SKM-1 treated with dmso at 0.1 percent for 144 hours (cell line): Measurements from ENCODE around the gene NBPF3.
"Not testable (repeated sequence)": the region's sequence is repeated elsewhere in the genome, so short reads cannot be mapped to it uniquely, and the experiment has no call there.

Source experiments
- DNase-seq: peaks from one replicate; lab custom pipeline; 2025; ENCODE audit not compliant: unreplicated experiment; lab: John Stamatoyannopoulos, UW

Gene NBPF3

DNA sequence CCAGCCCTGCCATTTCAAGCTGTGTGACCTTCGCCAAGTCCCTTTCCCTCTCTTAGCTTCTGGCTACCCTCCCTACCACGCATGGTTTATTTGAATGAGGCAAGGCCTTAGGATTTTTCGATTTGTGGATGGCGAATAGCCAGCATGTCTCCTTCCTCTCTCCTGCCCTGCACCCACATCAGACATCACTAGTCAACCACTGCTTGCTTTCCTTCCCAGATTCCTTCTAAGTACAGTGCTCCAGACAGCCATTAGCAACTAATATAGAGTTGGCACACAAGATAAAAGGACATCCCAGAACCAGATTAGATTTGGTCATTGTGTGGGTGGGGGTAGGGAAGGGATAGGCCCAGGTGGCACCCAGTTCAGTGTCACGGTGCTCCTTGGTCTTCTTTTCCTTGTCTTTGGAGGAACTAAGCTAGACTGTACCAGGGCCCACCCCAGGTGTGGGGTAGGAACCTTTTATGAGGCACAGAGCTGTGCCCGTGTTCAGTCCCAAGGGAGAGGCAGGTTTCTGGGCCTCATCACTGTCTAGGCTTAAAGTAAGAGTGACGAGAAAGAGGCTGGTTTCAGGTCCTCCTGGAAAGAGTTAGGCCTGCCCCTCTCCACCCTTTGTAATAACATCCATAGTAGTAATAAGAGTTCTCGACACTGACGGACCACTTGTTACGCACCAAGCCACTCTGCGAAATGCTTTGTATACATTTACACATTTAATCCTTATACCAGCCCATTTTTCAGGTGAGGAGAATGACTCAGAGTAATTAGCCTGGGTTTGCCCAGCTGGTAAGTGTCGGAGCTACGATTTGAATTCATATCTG, 77.9 kb downstream of the NBPF3 start:
- DNase-seq = no peak

- no peak for DNase-seq
These were observed 79.0 kb downstream of the NBPF3 start for GRCh38 chr1:21518774-21519455.

DNA sequence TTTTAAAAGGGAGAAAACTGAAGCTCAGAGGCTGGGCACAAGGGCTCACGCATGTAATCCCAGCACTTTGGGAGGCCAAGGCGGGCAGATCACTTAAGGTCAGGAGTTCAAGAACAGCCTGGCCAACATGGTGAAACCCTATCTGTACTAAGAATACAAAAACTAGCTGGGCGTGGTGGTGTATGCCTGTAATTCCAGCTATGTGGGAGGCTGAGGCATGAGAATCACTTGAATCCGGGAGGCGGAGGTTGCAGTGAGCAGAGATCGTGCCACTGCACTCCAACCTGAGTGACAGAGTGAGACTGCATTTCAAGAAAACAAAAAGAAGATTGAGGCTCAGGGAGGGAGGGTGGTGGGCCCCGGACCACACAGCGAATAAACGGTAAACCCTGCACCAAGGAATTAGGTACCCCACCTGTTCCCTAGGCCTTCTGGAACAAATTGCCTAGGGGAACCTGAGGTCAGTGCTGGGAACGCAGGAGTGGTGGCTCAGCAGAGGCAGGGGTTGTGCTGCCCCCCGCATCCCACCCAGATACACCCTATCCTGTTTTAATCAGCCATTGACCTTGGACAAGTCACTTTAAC, 79.6 kb downstream of the NBPF3 start:
- DNase-seq = not testable (repeated sequence)

DNA sequence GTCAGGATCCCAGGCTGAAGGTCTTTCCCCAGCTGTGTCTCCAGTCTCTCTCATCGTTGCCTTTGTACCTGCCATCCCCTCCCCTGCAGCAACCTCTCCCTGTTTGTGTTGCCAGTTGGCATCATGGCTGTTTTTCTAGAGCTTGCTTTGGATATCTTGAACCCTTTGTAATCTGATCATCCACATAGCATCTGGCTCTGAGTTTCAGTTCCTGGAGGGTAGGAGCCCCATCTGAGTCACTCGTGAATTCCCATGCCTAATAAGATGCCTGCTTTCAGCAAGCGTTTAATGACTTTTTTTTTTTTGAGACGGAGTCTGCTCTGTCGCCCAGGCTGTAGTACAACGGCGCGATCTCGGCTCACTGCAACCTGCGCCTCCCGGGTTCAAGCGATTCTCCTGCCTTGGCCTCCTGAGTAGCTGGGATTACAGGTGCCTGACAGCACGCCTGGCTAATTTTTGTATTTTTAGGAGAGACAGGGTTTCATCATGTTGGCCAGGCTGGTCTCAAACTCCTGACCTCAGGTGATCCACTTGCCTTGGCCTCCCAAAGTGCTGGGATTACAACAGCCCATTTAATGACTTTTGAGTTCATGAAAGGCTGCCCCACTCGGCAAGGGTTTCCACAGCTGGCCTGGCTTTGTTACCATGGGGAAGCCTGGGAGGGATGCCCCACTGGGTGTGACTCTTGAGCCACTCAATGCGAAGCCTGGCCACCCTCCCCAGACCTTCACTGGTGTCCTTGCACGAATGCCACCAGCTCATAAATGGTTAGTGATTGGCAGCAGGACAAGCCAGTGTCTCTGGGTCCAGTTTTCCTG, 81.2 kb downstream of the NBPF3 start:
- DNase-seq = no peak

DNA sequence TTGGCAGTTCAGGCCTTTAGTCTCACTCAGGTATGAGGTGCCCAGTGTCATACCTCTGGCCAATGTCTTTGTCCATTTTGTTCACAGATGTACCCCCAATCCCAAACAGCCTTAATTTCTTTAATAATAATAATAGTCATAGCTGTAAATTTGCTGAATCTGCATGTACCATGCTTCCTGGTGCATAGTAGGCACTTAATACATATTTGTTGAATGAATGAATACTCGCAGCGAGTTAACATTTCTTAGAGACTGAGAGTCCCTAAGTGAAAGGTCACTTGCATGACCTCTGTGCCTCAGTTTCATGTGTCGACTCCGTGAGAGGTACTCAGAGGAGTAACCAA, 81.8 kb downstream of the NBPF3 start:
- no peak for DNase-seq

GRCh38 chr1:21522525-21523038, 82.6 kb downstream of the NBPF3 start:
- DNase-seq = no peak

DNA sequence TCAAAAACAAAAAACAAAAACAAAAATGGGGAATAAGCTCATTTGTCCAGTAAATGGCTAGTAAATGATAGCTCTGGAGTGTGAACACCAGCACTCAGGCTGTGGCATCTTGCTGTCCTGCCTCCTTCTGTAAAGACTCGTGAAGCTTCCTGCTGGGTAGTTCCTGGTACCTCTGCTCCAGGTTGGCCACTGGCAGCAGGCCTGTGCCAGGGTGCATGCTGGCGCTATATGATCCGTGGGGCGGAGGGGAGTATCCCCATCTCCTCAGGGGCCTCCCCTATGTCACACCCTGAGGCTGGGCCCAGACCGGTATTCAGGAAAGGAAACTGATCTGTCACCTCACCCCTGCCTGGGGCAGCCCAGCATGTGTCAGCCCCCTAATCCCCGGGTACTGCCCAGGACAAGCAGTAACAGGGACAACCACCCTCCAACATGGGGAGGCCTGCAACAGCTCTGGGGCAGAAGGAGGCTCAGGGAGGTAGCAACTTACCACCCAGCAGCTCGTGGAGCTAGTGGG, 83.4 kb downstream of the NBPF3 start:
- no peak for DNase-seq

DNA sequence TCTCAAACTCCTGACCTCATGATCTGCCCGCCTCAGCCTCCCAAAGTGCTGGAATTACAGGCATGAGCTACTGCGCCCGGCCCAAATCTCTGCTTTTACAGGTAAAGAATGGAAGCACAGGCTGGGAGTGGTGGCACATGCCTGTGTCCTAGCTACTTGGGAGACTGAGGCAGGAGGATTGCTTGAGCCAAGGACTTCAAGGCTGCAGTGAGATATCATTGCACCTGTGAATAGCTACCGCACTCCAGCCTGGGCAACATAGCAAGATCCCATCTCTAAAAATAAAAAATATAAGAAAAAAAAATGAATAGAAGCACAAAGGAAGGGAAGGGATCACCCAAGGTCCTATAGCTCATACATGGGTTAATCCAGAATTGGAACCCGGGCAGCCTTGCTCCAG, 84.3 kb downstream of the NBPF3 start:
- DNase-seq = no peak

DNA sequence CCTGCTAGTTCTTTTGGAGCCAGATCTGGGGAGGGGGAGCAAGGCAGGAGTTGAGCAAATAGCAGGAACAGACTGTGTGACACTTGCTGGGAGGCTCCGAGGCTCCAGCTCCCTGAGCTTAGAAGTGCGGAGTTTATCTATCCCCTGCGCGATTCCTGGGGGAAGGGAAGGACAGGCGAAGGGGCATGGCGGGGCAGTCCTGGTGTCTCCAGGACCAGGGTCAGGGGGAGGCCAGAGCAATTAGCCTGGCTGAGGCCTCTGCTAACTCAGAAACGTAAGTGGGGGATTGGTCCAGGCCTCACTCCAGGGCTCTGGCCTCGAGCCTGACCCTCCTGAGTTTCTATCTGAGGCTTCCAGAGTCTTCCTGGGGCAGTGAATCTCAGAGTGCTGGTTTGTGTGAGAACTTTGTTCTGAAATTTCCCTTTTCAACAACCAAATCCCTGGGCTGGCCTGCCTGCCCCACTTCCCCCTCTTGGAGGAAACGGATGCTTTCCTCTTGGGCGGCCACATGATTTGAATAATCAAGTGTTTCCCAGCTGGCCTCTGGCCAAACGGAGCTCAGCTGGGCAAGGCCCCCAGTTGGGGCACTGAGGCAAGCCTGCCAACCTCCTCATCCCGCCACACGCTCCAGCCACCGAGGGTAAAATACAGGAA, 84.9 kb downstream of the NBPF3 start:
- no peak for DNase-seq

DNA sequence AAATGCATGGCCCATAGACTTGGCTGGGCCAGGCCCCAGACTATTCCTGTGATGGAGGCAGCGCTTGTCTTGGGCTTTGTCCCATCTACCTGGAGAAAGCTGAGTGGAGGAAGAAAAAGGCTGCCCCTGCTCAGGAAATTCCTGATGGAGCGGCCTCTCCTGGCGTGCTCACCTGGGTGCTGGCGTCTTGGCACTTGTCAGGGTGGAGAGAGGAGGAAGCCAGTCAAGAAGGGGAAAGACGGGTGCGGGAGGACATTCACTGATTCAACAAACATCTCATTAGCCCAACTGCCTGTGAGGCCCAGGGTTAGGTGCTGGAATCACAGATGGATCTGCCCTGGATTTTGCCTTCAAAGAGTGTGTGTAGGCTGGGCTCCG, 85.4 kb downstream of the NBPF3 start:
- no peak for DNase-seq

DNA sequence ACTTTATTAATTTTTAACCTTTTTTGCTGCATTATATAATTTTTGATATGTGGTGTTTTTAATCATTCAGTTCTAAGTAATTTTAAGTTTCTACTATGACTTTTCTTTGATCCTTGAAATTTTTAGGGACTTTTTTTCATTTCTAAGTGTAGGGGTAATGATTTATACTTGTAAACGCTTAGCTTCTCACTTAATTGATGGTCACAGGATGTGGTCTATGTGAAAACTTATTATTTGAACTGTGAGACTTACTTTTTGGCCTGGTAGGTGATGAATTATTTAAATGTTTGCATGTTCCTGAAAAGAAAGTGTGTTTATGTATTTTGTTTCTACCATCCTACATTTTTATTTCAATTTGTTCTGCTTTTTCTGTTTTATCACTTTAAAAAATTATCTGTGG, 86.5 kb downstream of the NBPF3 start:
- no peak for DNase-seq

DNA sequence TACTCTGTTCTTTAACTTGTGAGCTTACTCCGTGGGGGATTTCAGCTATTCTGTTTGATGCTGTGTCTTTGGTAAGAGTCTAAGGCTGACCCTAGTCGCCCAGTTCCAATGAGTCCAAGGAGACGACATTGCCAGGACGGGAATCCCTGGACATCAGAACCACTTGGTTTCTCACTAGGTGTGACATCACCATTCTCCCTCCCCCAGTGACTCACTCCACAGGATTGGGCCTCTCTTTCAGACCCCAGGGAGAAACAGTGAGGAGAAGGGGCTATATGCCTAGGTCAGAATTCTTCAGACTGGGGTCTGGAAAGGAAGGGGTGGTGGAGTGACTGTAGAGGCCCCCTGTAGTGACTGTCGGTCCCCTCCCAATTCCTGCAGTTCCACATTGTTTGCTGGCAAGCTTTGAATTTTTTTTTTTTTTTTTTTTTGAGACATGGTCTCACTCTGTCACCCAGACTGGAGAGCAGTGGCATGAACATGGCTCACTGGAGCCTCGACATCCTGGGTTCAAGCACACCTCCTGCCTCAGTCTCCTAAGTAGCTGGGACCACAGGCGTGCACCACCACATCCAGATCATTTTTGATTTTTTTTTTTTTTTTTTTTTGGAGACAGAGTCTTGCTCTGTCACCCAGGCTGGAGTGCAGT, 90.6 kb downstream of the NBPF3 start:
- DNase-seq = no peak

- no peak for DNase-seq
These were observed 91.3 kb downstream of the NBPF3 start for GRCh38 chr1:21531241-21531640.

DNA sequence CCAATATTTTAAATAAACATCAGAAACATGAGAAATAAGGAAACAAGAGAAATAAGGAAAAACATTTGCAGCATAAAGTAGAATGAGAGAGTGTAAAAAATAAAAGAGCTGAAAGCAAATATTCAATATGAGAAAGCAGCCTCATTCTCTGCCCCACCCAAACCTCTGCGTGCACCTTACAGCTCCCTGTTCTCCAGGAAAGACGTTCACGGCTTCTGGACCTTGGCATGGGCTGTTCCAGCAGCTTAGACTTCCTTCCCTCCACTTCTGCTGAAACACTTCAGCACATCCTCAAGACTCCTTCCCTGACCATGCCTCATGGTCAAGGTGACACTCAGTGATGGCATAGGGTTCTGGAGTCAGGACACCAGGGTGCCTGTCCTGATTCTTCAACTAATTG, 92.6 kb downstream of the NBPF3 start:
- no peak for DNase-seq

GRCh38 chr1:21532992-21533534, 93.1 kb downstream of the NBPF3 start:
- no peak for DNase-seq

GRCh38 chr1:21534146-21534545, 94.2 kb downstream of the NBPF3 start:
- no peak for DNase-seq
